MM.1S (cell line): Measurements from ENCODE around the gene SH3PXD2A.

Source experiments
- DNase-seq: peaks from one replicate; pipeline ENCODE4 v3.0.0-alpha.2; 2015
- H2AFZ ChIP-seq: fragments of 300-600 bp; sonication (generic); 2 replicates; pipeline ENCODE4 v1.6.0; 2016; ENCODE audit warnings: antibody characterized with exemption, low read length
- H3F3A ChIP-seq: fragments of 300-600 bp; sonication (generic); 2 replicates; pipeline ENCODE4 v1.6.1; 2016; ENCODE audit warnings: mild to moderate bottlenecking, antibody characterized with exemption, low read length, moderate library complexity, mixed read lengths; ENCODE audit not compliant: insufficient read depth
- H3K27ac ChIP-seq: fragments of 300-600 bp; sonication (generic); 2 replicates; pipeline ENCODE4 v1.5.1; 2016; ENCODE audit warnings: mild to moderate bottlenecking, low read length
- H3K27me3 ChIP-seq: fragments of 300-600 bp; sonication (generic); replicated peaks from 2 replicates; pipeline ENCODE4 v1.6.0; 2016; ENCODE audit warnings: low read length; ENCODE audit not compliant: insufficient read depth
- H3K36me3 ChIP-seq: fragments of 300-600 bp; sonication (generic); replicated peaks from 2 replicates; pipeline ENCODE4 v1.6.1; 2016; ENCODE audit warnings: mild to moderate bottlenecking, low read length, mixed read lengths; ENCODE audit not compliant: insufficient read depth
- H3K4me1 ChIP-seq: fragments of 300-600 bp; sonication (generic); 2 replicates; pipeline ENCODE4 v1.6.1; 2016; ENCODE audit warnings: low read length, mixed read lengths
- H3K4me2 ChIP-seq: fragments of 300-600 bp; sonication (generic); 2 replicates; pipeline ENCODE4 v1.6.0; 2016; ENCODE audit warnings: low read depth, low read length
- H3K4me3 ChIP-seq: fragments of 300-600 bp; sonication (generic); 2 replicates; pipeline ENCODE4 v1.5.1; 2016; ENCODE audit warnings: low read length, mixed read lengths
- H3K79me2 ChIP-seq: fragments of 300-600 bp; sonication (generic); 2 replicates; pipeline ENCODE4 v1.6.1; 2016; ENCODE audit warnings: mixed run types, low read length, mixed read lengths
- H3K9ac ChIP-seq: fragments of 300-600 bp; sonication (generic); 2 replicates; pipeline ENCODE4 v1.6.1; 2016; ENCODE audit warnings: low read length, mixed read lengths
- H3K9me2 ChIP-seq: fragments of 300-600 bp; sonication (generic); replicated peaks from 2 replicates; pipeline ENCODE4 v1.6.1; 2016; ENCODE audit warnings: mild to moderate bottlenecking, low read length, mixed read lengths; ENCODE audit not compliant: insufficient read depth
- H3K9me3 ChIP-seq: fragments of 300-600 bp; sonication (generic); replicated peaks from 2 replicates; pipeline ENCODE4 v1.6.1; 2016; ENCODE audit warnings: mild to moderate bottlenecking, low read length, mixed read lengths; ENCODE audit not compliant: insufficient read depth
- H4K20me1 ChIP-seq: fragments of 300-600 bp; sonication (generic); 2 replicates; pipeline ENCODE4 v1.6.1; 2016; ENCODE audit warnings: mild to moderate bottlenecking, low read length, moderate library complexity, mixed read lengths; ENCODE audit not compliant: insufficient read depth
- CTCF ChIP-seq: fragments of 300-600 bp; sonication (generic); IDR thresholded peaks from 2 replicates; pipeline ENCODE4 v1.5.1; 2016; ENCODE audit warnings: antibody characterized with exemption, low read length, mixed read lengths
- EZH2 ChIP-seq: fragments of 300-600 bp; sonication (generic); optimal IDR thresholded peaks from 2 replicates; pipeline ENCODE3; 2017; ENCODE audit warnings: low read depth, mild to moderate bottlenecking, antibody characterized with exemption, low read length, mixed read lengths
- EZH2phosphoT487 ChIP-seq: fragments of 300-600 bp; sonication (generic); IDR thresholded peaks from 2 replicates; pipeline ENCODE4 v1.6.1; 2018; ENCODE audit warnings: antibody characterized with exemption, low read length

The SH3PXD2A gene

GRCh38 chr10:103869336-103869735 is 14.0 kb upstream of the SH3PXD2A start:
- Histone ChIP-seq H3K36me3 (no peaks in the 10 kb centered on the region), H3K9me2 (no peaks in the 10 kb centered on the region), H3K4me1 (peaks cover 9% of the 10 kb centered on the region), H3F3A (peaks cover 5% of the 10 kb centered on the region; the same call in 1 of the 2 replicates), H3K79me2 (no peaks in the 10 kb centered on the region), H3K9ac (no peak overlapping the region), H2AFZ (no peak overlapping the region), H4K20me1 (no peaks in the 10 kb centered on the region), H3K27ac (no peak overlapping the region), H3K4me3 (no peak overlapping the region), H3K27me3 (no peaks in the 10 kb centered on the region), H3K9me3 (no peaks in the 10 kb centered on the region), H3K4me2 (no peak overlapping the region)
- no peak for TF ChIP-seq EZH2phosphoT487
- no peak for TF ChIP-seq CTCF
- TF ChIP-seq EZH2 = no peak
- DNase-seq = no peak

DNA sequence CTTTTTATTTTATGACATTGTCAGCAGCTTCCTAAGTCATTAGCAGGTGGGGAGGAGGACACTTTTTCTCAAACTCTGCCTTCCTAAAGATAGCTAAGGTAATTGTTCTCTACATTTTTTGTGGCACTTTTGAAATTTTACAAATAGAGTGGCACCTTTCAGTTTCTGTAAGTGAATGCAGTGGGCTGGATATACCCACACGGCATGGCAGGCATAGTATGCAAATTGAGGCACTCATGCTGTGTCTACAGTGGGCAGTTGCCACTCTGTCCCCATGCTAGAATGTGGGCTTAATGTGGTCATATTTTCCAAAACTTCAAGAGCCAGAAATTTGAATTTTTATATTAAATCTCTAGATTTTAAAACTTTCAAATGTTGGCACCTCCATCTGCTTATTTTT is 12.8 kb upstream of the SH3PXD2A start:
- Histone ChIP-seq H3K4me3 (no peak overlapping the region), H3K4me1 (peaks cover 9% of the 10 kb centered on the region), H3K27me3 (no peaks in the 10 kb centered on the region), H3F3A (peaks cover 5% of the 10 kb centered on the region; the same call in 1 of the 2 replicates), H3K9me2 (no peaks in the 10 kb centered on the region), H3K9me3 (no peaks in the 10 kb centered on the region), H3K79me2 (no peaks in the 10 kb centered on the region), H3K36me3 (no peaks in the 10 kb centered on the region), H3K4me2 (peak overlapping the region; percentile 31; the same call in 1 of the 2 replicates), H3K9ac (no peak overlapping the region), H2AFZ (0 out of 2 replicates have a peak overlapping the region, but pooled peaks have one; percentile 6), H3K27ac (peak overlapping the region; percentile 34; the same call in 1 of the 2 replicates), H4K20me1 (no peaks in the 10 kb centered on the region)
- peak; percentile 54 for DNase-seq
- TF ChIP-seq EZH2phosphoT487 (no peak), CTCF (no peak), EZH2 (no peak)

- DNase-seq = no peak
- H3K79me2 ChIP-seq = no peaks in the 10 kb centered on the region
- H4K20me1 ChIP-seq = no peaks in the 10 kb centered on the region
- H3K27ac ChIP-seq = no peak overlapping the region
- H3K9ac ChIP-seq = no peak overlapping the region
- no peaks in the 10 kb centered on the region for H3K9me2 ChIP-seq
- no peak overlapping the region for H3K4me2 ChIP-seq
- H3K4me3 ChIP-seq = no peak overlapping the region
- H3K27me3 ChIP-seq = no peaks in the 10 kb centered on the region
- H3K4me1 ChIP-seq = peaks cover 14% of the 10 kb centered on the region
- no peaks in the 10 kb centered on the region for H3K36me3 ChIP-seq
- H3K9me3 ChIP-seq = no peaks in the 10 kb centered on the region
- TF ChIP-seq EZH2 (no peak), CTCF (no peak), EZH2phosphoT487 (no peak)
- H3F3A ChIP-seq = no peaks in the 10 kb centered on the region
- H2AFZ ChIP-seq = no peak overlapping the region
Measured at GRCh38 chr10:103861505-103861904, 6.1 kb upstream of the SH3PXD2A start.
